Activated CD4-positive, alpha-beta T cell treated with anti-CD3 and anti-CD28 coated beads, Interleukin-2, Interleukin-6, amounts not matched to agents 100 ng/mL and 50 ng/mL, durations not matched to agents 16 hours and 8 hours (primary cell): Measurements from ENCODE around the gene NTNG2.
A peak's percentile ranks its signal among the peaks of the same experiment; 100 is the strongest.

Experiments used
- DNase-seq: peaks from one replicate; pipeline ENCODE4 v3.0.0-alpha.2; 2020

The NTNG2 gene

DNA sequence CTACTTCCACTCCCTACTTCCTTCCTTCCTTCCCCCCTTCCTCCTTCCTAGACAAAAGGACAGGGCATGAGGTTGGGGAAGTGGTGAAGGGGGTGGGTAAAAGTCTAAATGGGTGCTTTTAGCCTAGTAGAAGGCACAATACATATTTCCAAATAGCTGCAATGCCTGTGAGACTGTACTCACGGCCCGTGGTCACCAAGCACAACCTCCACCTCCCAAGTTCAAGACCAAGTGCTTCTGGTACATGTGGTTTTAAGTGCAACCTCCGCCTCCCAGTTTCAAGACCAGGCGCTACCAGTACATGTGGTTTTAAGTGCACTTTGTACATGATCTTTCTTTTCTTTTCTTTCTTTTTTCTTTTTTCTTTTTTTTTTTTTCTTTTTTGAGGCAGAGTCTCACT lies 14.5 kb upstream of the NTNG2 start:
- peak; percentile 43 for DNase-seq

GRCh38 chr9:132147839-132148238 lies 14.0 kb upstream of the NTNG2 start:
- DNase-seq = no peak

DNA sequence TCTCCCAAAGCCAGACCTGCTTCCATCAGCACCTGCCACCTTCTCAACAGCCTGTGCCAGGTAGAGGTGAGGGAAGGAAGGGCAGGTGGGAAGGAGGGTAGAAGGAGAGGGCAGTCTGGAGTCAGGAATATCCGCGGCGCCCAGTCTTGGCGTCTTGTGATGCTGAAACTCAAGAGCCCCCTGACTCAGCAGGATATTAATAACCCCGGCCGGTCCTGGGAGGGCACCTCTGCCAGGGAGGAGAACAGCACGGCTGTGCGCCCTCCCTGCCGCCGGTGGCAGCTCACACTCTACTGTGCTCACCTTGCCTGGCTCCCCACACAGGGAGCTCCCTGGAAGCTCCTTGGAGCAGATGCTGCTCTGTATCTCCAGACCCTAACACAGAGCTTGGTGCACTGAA lies 11.6 kb upstream of the NTNG2 start:
- DNase-seq = no peak

GRCh38 chr9:132151118-132151517 lies 10.7 kb upstream of the NTNG2 start:
- no peak for DNase-seq

DNA sequence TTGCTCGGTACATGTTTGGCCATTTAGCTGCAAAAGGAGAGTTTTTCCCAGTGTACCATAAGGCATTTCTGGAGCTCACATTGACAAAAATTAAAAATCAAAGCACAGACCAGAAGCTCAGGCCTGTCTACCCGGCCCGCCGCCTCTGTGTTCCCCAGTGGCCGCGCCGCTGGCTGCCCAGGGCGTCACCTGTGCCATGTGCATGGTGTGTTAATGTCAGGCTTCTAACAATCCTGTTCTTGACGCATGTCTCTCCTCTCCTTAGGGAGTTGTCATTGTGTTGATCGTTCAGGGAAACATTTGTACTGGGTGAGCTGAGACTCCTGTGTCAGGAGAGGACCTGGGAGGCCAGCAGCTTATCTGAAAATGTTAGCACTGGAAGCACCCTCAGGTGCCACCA lies 9.6 kb upstream of the NTNG2 start:
- no peak for DNase-seq

GRCh38 chr9:132154863-132155567 lies 6.8 kb upstream of the NTNG2 start:
- no peak for DNase-seq

- DNase-seq = no peak
These were observed 6.3 kb upstream of the NTNG2 start for GRCh38 chr9:132155568-132155895.

GRCh38 chr9:132156262-132156661 lies 5.6 kb upstream of the NTNG2 start:
- no peak for DNase-seq

GRCh38 chr9:132157347-132158116 lies 4.3 kb upstream of the NTNG2 start:
- DNase-seq = no peak

DNA sequence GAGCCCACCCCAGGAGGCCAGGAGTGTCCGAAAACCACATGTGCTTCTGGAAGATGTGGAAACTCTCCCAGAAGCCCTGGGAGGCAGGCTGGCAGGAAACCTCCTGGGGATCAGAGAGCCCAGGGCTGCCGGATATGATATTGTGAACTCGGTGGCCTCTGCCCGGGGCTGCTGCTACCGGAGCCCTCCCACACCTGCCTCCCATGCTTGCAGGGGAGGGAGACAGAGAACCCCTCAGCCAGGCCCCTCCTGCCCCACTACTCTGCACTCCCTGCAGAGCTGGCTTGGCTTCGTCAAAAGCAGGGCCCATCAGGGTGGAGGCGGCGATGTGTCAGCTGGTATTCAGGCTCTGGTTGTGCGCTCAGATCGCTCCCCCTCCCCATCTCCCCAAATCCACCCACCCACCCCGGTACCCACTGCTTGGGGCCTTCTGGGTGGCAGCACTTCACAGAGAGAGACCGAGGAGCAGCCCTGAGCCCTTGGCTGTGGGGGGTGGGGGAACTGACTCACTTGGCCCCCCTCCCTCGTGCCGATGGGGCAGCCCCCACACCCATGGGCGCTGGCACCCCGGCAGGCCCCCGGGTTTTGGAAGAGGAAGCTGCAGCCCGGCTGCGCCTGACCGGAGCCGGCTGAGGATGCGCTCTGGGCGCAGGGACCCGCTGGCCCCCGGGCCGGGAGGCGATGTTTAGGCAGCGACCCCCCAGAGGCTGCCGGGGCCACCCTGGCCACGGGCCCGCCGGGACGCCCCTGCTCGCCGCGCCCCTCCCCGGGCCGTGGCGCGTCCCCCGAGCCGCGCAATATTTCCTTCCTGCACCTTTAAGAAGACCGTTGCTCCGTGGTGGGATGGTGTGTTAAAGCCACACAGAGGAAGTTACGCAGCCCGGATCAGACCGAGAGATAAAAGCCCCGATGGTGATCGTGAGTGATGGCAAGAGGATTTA lies 786 bp upstream of the NTNG2 start:
- peak; percentile 81 for DNase-seq

DNA sequence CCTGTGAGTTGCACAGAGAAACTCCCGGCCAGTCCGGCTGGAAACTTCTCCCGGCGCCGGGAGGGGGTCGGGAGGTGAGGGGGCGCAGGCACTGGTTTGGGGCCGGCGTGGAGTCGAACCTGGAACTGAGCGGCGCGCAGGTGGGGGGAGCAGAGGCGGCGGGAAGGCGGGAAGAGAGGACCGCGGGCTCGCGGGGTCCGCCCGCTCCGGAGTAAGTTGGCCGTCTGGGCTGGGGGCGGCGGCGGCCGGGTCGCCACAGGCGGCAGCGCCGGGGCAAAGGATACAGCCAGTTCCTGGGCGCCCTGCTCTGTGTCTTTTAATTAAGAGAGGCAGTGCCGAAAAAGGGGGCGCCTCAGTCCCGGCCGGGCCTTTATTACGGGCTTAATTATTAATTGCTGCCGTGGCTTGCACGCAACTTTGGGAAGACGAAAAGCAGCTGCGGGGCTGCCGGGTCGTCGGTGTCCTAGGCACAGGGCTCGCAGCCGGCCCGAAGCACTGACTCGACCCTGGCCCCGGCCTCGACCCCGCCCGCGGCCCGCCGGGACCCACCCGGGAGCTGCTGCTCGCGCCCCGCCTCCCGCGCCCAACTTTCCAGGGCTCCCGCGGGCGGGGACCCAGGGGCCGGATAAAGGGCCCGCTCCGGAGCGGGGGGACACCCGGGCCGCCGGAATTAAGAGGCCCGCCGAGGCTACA lies 1.1 kb downstream of the NTNG2 start:
- no peak for DNase-seq

DNA sequence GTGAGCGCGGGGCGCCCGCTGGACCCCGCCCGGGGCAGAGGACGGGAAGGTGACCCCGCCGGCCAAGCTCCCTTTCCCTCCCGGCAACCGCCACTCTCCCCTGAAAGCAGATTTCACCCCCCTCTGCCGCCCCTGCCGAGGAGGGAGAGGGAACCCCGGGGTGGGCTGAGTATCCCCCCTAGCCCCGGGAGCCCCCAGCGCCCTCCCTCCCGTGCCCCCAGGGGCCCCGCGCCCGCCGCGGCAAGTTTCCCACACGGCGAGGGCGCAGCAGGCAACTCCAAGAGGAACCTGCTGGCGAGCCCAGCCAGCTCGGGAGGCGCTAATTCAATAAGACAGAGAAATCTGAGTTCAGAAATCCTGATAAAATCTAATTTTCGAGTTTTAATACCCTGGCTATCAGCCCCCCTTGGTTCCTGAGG lies 1.6 kb downstream of the NTNG2 start:
- DNase-seq = no peak

- DNase-seq = no peak
These were observed 2.2 kb downstream of the NTNG2 start for GRCh38 chr9:132163876-132164603.

DNA sequence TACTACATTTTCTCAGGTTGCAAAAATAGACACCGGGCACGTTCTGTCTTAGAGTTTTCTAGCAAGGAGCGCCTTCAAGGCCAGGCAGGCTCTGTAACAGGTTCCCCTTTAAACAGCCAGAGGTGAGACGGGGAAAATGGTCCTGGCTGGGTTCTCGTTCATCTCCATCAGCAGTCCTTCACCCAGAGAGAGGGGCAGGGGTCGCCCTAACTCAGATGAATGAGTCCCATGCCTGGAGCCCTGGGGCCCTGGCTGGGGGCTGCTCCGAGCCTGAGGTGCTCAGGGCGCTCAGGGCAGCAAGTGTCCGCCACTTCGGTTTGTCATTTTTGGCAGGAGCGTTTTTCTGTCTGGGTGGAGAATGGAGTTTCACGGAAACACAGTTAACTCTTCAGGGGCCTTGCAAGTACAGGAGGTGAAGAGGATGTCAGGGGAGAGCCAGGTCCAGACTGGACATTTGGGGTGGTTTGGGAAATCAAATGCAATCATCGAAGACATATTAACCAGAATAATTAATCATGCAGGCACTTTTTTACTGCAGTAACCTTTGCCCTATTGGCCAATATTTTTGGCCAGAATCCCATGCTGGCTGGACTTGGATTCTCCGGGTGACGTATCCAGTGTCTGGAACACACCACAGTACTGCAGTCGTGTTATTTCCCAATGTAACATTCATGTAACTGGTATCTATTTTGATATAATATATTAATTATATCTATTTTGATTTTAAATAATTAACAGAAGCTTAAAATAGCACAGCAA lies 2.9 kb downstream of the NTNG2 start:
- no peak for DNase-seq

DNA sequence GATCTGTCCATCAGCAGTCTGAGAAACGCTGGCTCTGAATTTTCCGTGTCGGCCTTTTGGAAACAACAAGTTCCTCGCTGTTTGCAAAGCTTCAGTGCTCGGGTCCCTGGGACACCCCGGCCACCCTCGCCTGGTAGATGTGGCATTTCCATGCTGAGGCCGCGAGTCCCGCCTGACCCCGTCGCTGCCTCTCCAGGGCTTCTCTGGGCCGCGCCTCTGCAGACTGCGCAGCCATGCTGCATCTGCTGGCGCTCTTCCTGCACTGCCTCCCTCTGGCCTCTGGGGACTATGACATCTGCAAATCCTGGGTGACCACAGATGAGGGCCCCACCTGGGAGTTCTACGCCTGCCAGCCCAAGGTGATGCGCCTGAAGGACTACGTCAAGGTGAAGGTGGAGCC lies 4.7 kb downstream of the NTNG2 start:
- peak; percentile 47 for DNase-seq

DNA sequence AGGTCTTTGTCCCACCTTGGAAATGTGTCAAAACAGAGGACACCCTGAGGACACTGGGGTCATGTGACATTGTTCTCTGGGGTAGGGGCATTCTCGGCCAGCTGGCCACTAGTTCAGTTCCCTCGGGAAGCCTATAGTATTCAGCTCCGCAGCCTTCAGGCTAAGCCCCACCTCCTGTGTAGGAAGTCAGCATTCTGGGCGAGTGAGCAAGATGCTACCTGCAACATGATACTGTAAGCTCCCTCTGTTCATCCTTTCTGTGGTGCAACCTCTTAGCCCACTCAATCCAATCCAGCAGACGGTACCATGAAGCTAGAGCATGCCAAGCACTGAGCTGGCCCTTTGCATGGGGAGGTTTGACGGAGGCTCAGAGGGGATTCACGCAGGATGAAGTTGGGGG lies 5.3 kb downstream of the NTNG2 start:
- no peak for DNase-seq

- no peak for DNase-seq
These were observed 6.5 kb downstream of the NTNG2 start for GRCh38 chr9:132168347-132168746.

DNA sequence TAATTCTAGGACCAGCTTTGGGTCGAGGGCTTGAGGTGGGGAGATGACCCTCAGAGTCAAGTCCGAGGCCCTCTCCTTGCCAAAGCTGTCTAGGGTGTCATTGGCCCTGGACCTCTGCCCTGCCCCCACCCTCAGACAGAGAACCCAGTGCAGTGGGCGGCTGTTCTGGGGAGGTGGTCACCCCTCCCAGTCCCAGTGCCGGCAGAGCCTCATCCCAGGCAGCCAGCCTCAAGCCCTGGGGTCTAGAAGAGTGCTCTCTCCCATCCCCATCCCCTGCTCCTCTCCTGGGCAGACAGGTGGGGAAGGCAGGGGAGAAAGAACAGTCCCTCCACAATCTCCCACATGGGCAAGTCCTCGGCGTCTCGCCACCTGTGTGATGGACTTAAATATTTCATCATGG lies 7.0 kb downstream of the NTNG2 start:
- no peak for DNase-seq

DNA sequence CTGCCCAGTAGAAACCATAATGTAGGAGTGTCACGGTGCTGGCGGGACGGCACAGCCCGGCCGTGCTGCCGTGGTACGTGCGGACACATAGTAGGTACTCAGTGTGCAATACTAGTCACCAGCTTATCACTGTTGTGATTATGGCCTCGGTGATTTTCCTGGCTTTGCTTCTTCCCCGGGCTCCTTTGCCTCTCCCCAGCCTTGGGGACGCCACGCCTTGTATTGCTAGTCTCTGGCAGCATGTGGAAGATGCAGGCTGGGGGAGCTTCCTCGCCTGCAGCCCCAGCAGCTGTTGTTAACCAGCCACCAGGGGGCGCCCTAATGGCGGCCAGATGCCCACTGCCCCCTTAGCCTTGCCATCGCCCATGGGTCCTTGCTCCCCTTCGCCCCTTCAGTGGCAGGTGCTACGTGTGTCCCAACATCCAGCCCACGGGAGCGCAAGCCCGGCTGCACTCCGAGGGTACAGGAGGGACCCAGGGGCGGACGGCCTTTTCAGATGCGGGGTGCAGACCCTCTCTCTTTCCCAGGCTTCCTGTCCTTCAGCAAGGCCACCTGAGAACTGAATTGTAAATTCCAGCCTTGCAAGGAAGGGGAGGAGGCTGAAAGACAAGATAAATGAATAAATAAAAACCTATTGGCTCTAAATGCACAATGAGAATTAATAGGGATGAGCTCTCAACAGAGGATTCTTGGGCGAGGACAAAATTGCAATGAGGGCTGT lies 8.0 kb downstream of the NTNG2 start:
- DNase-seq = peak; percentile 68

DNA sequence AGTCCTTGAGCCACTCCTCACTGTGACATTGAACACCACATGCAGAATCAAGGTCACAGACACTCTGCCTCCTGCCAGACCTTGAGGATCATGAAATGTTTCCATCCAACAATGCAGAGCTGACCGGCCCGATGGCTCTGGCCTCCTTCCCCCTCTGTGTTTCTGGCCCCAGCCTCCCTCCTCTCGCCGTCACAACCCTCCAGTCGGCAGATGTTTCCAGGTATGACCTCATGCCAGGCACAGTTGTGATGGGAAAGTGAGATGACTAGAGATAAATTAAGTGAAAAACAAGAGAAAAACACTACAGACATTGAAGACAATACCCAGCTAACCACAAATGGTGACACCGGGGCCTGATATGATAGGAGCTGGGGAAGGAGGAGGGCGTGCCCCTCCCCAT lies 9.8 kb downstream of the NTNG2 start:
- no peak for DNase-seq

- no peak for DNase-seq
These were observed 10.3 kb downstream of the NTNG2 start for GRCh38 chr9:132172185-132172584.
